GM13977 (cell line): ENCODE results near the gene GPC4.

Experiments used
- DNase-seq: peaks from one replicate; pipeline ENCODE4 v3.0.0; 2012; ENCODE audit warnings: low spot score
- CTCF ChIP-seq: IDR thresholded peaks from 2 replicates; pipeline ENCODE4 v1.5.1; 2012; ENCODE audit warnings: mild to moderate bottlenecking, control low read depth; ENCODE audit not compliant: insufficient read depth; ENCODE audit errors: extremely low read depth, missing control alignments
- in situ Hi-C: fragments of 300-500 bp; cut with MboI; formaldehyde crosslinking; loops from one replicate; pipeline ENCODE4 v1.12.0; 2022; ENCODE audit warnings: low sequenced_read_pairs, low pct_unique_long_range_greater_than_20kb, mixed read lengths, inconsistent platforms; ENCODE audit not compliant: unreplicated experiment

Gene GPC4

GRCh38 chrX:133402042-133402453, 13.2 kb downstream of the GPC4 start:
- in situ Hi-C loops, result no loop called here
- no peak for DNase-seq
- no peak for TF ChIP-seq CTCF

GRCh38 chrX:133401536-133401935, 13.8 kb downstream of the GPC4 start:
- DNase-seq, result no peak
- in situ Hi-C loops, result no loop called here
- TF ChIP-seq CTCF, result no peak

GRCh38 chrX:133399411-133399810, 15.9 kb downstream of the GPC4 start:
- in situ Hi-C loops, result no loop called here
- DNase-seq, result no peak
- no peak for TF ChIP-seq CTCF

- no peak for DNase-seq
- in situ Hi-C loops, result no loop called here
- no peak for TF ChIP-seq CTCF
These were observed 20.5 kb downstream of the GPC4 start for GRCh38 chrX:133394765-133395164.

GRCh38 chrX:133392671-133393070, 22.6 kb downstream of the GPC4 start:
- DNase-seq, result no peak
- TF ChIP-seq CTCF, result no peak
- in situ Hi-C loops, result no loop called here

GRCh38 chrX:133391111-133391510, 24.2 kb downstream of the GPC4 start:
- no peak for TF ChIP-seq CTCF
- DNase-seq, result no peak
- in situ Hi-C loops, result no loop called here

GRCh38 chrX:133390676-133391075, 24.6 kb downstream of the GPC4 start:
- TF ChIP-seq CTCF, result no peak
- in situ Hi-C loops, result no loop called here
- no peak for DNase-seq
